IPS-18a (cell line): ENCODE measurements around the gene PPM1A.

ENCODE experiments used
- H3K27ac ChIP-seq: one replicate; pipeline ENCODE4 v1.5.1; 2013; ENCODE audit warnings: low read length
- H3K27me3 ChIP-seq: one replicate; pipeline ENCODE4 v1.6.1; 2013; ENCODE audit warnings: mild to moderate bottlenecking, low read length; ENCODE audit not compliant: control insufficient read depth, insufficient read depth
- H3K36me3 ChIP-seq: one replicate; pipeline ENCODE4 v1.6.1; 2013; ENCODE audit warnings: low read depth, low read length; ENCODE audit not compliant: control insufficient read depth
- H3K4me1 ChIP-seq: one replicate; pipeline ENCODE4 v1.6.1; 2013; ENCODE audit warnings: low read depth, low read length; ENCODE audit not compliant: control insufficient read depth
- H3K4me3 ChIP-seq: one replicate; pipeline ENCODE4 v1.5.1; 2013; ENCODE audit warnings: low read length
- H3K9ac ChIP-seq: one replicate; pipeline ENCODE4 v1.6.1; 2013; ENCODE audit warnings: mild to moderate bottlenecking, low read length, moderate library complexity
- H3K9me3 ChIP-seq: one replicate; pipeline ENCODE4 v1.6.1; 2013; ENCODE audit warnings: low read depth, low read length; ENCODE audit not compliant: control insufficient read depth

Gene PPM1A

GRCh38 chr14:60214415-60215126 is 34.5 kb upstream of the PPM1A start:
- H3K9me3 ChIP-seq = no peaks in the 10 kb centered on the region
- H3K4me1 ChIP-seq = peaks cover 8% of the 10 kb centered on the region
- no peak overlapping the region for H3K4me3 ChIP-seq
- no peak overlapping the region for H3K9ac ChIP-seq
- H3K27ac ChIP-seq = no peak overlapping the region
- no peaks in the 10 kb centered on the region for H3K36me3 ChIP-seq
- H3K27me3 ChIP-seq = no peaks in the 10 kb centered on the region

GRCh38 chr14:60215127-60215444 is 33.9 kb upstream of the PPM1A start:
- no peaks in the 10 kb centered on the region for H3K27me3 ChIP-seq
- peaks cover 8% of the 10 kb centered on the region for H3K4me1 ChIP-seq
- no peaks in the 10 kb centered on the region for H3K9me3 ChIP-seq
- no peak overlapping the region for H3K9ac ChIP-seq
- no peak overlapping the region for H3K27ac ChIP-seq
- no peaks in the 10 kb centered on the region for H3K36me3 ChIP-seq
- H3K4me3 ChIP-seq = no peak overlapping the region

GRCh38 chr14:60215520-60216420 is 33.3 kb upstream of the PPM1A start:
- Histone ChIP-seq H3K27ac (no peak overlapping the region), H3K27me3 (no peaks in the 10 kb centered on the region), H3K4me3 (no peak overlapping the region), H3K4me1 (peaks cover 8% of the 10 kb centered on the region), H3K36me3 (no peaks in the 10 kb centered on the region), H3K9me3 (no peaks in the 10 kb centered on the region), H3K9ac (no peak overlapping the region)

DNA sequence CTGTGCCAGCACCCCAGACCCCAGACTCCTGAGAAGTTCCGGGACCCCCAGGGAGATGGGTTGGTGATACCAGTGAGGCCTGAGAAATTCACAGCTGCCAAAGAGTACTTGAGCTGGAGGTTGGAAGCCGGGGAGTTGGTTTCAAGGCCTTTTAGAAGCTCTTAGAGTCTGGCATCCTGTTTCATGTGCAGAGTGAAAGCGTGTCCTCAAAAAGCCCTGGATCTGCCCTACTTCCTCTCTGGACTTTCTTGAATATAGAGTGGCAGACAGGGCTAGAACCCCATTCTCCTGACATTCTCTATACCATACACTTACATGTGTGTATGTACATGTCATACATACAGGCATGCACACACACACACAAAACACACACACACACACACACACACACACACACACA is 31.3 kb upstream of the PPM1A start:
- H3K27ac ChIP-seq = no peak overlapping the region

GRCh38 chr14:60220084-60220483 is 28.9 kb upstream of the PPM1A start:
- Histone ChIP-seq H3K27me3 (no peaks in the 10 kb centered on the region), H3K4me1 (no peaks in the 10 kb centered on the region), H3K27ac (no peak overlapping the region), H3K9me3 (no peaks in the 10 kb centered on the region), H3K9ac (no peak overlapping the region), H3K36me3 (no peaks in the 10 kb centered on the region), H3K4me3 (no peak overlapping the region)

More for the DNA sequence above, 31.3 kb upstream of the PPM1A start:
- Histone ChIP-seq H3K4me3 (no peak overlapping the region), H3K4me1 (no peaks in the 10 kb centered on the region), H3K9me3 (no peaks in the 10 kb centered on the region), H3K9ac (no peak overlapping the region), H3K36me3 (no peaks in the 10 kb centered on the region), H3K27me3 (no peaks in the 10 kb centered on the region)

DNA sequence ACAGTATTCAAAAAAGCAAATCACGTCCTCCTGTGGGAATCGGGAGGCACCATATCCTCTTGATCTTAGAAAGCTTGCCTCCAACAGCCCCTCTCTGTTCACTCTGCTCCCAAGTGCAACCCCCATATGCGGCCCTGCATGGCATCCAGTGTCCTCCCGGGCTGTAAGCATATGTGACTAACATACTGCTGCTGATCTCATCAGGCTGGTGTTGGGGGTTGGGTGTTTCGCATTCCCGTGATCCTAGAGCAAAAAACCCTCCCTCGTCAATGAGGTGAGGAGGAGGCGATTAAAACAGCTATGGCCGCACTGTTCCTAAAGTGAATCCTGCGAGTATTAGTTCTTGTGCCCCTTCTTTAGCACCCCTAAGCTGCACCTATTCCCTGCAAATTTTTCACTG is 28.1 kb upstream of the PPM1A start:
- Histone ChIP-seq H3K36me3 (no peaks in the 10 kb centered on the region), H3K4me3 (no peak overlapping the region), H3K27me3 (no peaks in the 10 kb centered on the region), H3K27ac (no peak overlapping the region), H3K4me1 (no peaks in the 10 kb centered on the region), H3K9me3 (no peaks in the 10 kb centered on the region), H3K9ac (no peak overlapping the region)

GRCh38 chr14:60221457-60221856 is 27.6 kb upstream of the PPM1A start:
- Histone ChIP-seq H3K36me3 (no peaks in the 10 kb centered on the region), H3K4me3 (no peak overlapping the region), H3K9ac (no peak overlapping the region), H3K27me3 (no peaks in the 10 kb centered on the region), H3K4me1 (no peaks in the 10 kb centered on the region), H3K27ac (no peak overlapping the region), H3K9me3 (no peaks in the 10 kb centered on the region)

DNA sequence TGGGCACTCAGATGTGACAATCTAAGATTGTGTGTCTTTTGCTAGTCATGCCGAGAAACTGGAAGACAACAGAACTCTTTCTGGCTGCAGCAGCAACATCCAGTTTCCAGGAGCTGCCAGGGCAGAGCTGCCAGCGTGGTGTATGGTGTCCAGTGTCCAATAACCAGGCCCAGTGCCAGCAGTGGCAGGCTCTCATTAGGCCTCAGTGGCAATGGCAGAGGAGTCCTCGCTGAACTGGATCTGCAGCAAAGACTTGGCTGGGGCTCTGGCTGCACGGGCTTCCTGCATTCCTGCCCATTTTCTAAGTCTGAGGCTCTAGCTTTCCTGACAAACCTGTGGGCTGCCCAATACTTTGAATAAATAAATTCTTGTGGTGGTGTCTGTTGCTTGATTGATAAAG is 26.2 kb upstream of the PPM1A start:
- Histone ChIP-seq H3K36me3 (no peaks in the 10 kb centered on the region), H3K4me1 (no peaks in the 10 kb centered on the region), H3K9ac (no peak overlapping the region), H3K9me3 (no peaks in the 10 kb centered on the region), H3K4me3 (no peak overlapping the region), H3K27ac (no peak overlapping the region), H3K27me3 (no peaks in the 10 kb centered on the region)

DNA sequence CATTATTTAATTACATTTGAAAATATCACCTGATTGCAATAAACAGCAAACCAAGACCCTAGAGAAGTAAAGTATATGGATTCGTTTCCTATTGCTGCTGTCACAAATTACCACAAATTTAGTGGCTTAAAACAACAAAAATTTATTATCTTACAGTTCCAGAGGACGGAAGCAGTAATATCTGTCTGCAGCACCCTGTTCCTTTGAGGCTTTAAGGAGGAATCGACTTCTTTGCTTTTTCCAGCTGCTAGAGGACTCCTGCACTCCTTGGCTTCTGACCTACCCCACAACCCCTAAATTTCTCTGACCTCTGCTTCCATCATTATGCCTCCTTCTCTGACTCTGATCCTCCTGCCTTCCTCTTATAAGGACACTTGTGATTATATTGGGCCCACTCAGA is 23.8 kb upstream of the PPM1A start:
- Histone ChIP-seq H3K27me3 (no peaks in the 10 kb centered on the region), H3K4me3 (no peak overlapping the region), H3K9me3 (no peaks in the 10 kb centered on the region), H3K4me1 (no peaks in the 10 kb centered on the region), H3K27ac (no peak overlapping the region), H3K36me3 (no peaks in the 10 kb centered on the region), H3K9ac (no peak overlapping the region)

GRCh38 chr14:60226298-60226697 is 22.7 kb upstream of the PPM1A start:
- Histone ChIP-seq H3K27ac (no peak overlapping the region), H3K9me3 (no peaks in the 10 kb centered on the region), H3K4me3 (no peak overlapping the region), H3K9ac (no peak overlapping the region), H3K4me1 (no peaks in the 10 kb centered on the region), H3K36me3 (no peaks in the 10 kb centered on the region), H3K27me3 (no peaks in the 10 kb centered on the region)

DNA sequence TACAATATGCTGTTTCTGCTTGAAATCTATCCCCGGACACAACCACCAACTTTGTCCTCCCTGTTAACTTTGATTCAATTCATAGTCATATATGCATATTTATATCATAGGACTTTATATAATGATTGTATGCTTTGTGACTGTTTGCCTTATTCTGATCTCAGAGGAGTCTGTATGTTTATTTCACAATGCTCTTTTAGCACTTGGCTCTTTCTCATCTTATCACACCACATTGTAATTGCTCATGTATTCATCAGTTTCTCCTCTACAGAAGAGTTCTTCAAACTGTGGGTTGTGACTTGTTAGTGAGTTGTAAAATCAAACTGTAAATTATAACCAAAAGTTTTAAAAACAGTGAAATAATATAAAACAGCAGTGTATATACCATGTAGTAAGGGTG is 21.7 kb upstream of the PPM1A start:
- no peaks in the 10 kb centered on the region for H3K9me3 ChIP-seq
- no peak overlapping the region for H3K9ac ChIP-seq
- no peaks in the 10 kb centered on the region for H3K36me3 ChIP-seq
- H3K27me3 ChIP-seq = no peaks in the 10 kb centered on the region
- H3K4me1 ChIP-seq = no peaks in the 10 kb centered on the region
- H3K27ac ChIP-seq = no peak overlapping the region
- H3K4me3 ChIP-seq = no peak overlapping the region

DNA sequence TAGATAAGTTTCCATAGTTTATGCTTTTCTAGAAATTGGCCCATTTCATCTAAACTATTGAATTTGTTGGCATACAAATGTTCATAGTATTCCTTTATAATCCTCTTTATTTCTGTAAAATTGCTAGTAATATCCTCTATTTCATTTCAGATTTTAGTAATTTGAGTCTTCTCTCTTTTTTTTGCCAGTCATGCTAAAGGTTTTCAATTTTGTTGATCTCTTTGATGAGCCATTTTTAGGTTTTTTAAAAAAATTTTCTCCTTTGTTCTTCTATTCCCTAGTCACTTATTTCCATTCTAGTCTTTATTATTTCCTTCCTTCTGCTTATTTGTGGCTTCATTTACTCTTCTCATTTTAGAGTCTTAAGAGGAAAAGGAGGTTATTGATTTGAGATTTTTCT is 19.4 kb upstream of the PPM1A start:
- Histone ChIP-seq H3K9me3 (no peaks in the 10 kb centered on the region), H3K9ac (no peak overlapping the region), H3K4me1 (no peaks in the 10 kb centered on the region), H3K27ac (no peak overlapping the region), H3K36me3 (no peaks in the 10 kb centered on the region), H3K4me3 (no peak overlapping the region), H3K27me3 (no peaks in the 10 kb centered on the region)
